GM12892 (cell line): ENCODE data around the gene NINJ2.

Source experiments
- POLR2A ChIP-seq: IDR thresholded peaks from 2 replicates; pipeline ENCODE4 v1.6.1; 2011; ENCODE audit warnings: low read depth, low read length, control low read depth
- POLR2AphosphoS5 ChIP-seq: IDR thresholded peaks from 2 replicates; pipeline ENCODE4 v1.6.1; 2011; ENCODE audit warnings: low read depth, low read length, control low read depth
- TAF1 ChIP-seq: IDR thresholded peaks from 2 replicates; pipeline ENCODE4 v1.6.1; 2011; ENCODE audit warnings: low read depth, mild to moderate bottlenecking, control low read depth, low read length, borderline replicate concordance

- no peak for TF ChIP-seq POLR2A
- TF ChIP-seq TAF1, result no peak
- no peak for TF ChIP-seq POLR2AphosphoS5
These were observed 1.5 kb upstream of the NINJ2 start for GRCh38 chr12:664779-665092.
